ENCODE measurements around the gene MYRIP.
"Not testable (repeated sequence)": the region's sequence is repeated elsewhere in the genome, so short reads cannot be mapped to it uniquely, and the experiment has no call there.

MYRIP gene

GRCh38 chr3:39788128-39788883 is 21.1 kb upstream of the MYRIP start:
- DNase-seq (ENCODE audit: extremely low read depth, low read depth): no peak
- H3K4me3 ChIP-seq (replicated peaks; ENCODE audit: low read depth, low read length): no peak overlapping the region
- no peak for TF ChIP-seq CTCF (IDR thresholded peaks at IDR 0.05; ENCODE audit: low read depth, low read length, missing control alignments)

- DNase-seq (ENCODE audit: extremely low read depth, low read depth): no peak
- TF ChIP-seq CTCF (IDR thresholded peaks at IDR 0.05; ENCODE audit: low read depth, low read length, missing control alignments): no peak
- no peak overlapping the region for H3K4me3 ChIP-seq (replicated peaks; ENCODE audit: low read depth, low read length)
Measured at GRCh38 chr3:39791603-39792002, 17.8 kb upstream of the MYRIP start.

- no peak overlapping the region for H3K4me3 ChIP-seq (replicated peaks; ENCODE audit: low read depth, low read length)
- no peak for DNase-seq (ENCODE audit: extremely low read depth, low read depth)
- no peak for TF ChIP-seq CTCF (IDR thresholded peaks at IDR 0.05; ENCODE audit: low read depth, low read length, missing control alignments)
Measured at GRCh38 chr3:39794880-39795279, 14.5 kb upstream of the MYRIP start.

GRCh38 chr3:39801216-39801615 is 8.2 kb upstream of the MYRIP start:
- no peak overlapping the region for H3K4me3 ChIP-seq (replicated peaks; ENCODE audit: low read depth, low read length)
- TF ChIP-seq CTCF (IDR thresholded peaks at IDR 0.05; ENCODE audit: low read depth, low read length, missing control alignments): no peak
- DNase-seq (ENCODE audit: extremely low read depth, low read depth): no peak

- not testable (repeated sequence) for H3K4me3 ChIP-seq (replicated peaks; ENCODE audit: low read depth, low read length); DNase-seq (ENCODE audit: extremely low read depth, low read depth)
Measured at GRCh38 chr3:39802486-39802885, 6.9 kb upstream of the MYRIP start.

GRCh38 chr3:39803956-39804355 is 5.5 kb upstream of the MYRIP start:
- no peak for DNase-seq (ENCODE audit: extremely low read depth, low read depth)
- TF ChIP-seq CTCF (IDR thresholded peaks at IDR 0.05; ENCODE audit: low read depth, low read length, missing control alignments): no peak
- H3K4me3 ChIP-seq (replicated peaks; ENCODE audit: low read depth, low read length): no peak overlapping the region

GRCh38 chr3:39804951-39805350 is 4.5 kb upstream of the MYRIP start:
- DNase-seq (ENCODE audit: extremely low read depth, low read depth): no peak
- no peak for TF ChIP-seq CTCF (IDR thresholded peaks at IDR 0.05; ENCODE audit: low read depth, low read length, missing control alignments)
- H3K4me3 ChIP-seq (replicated peaks; ENCODE audit: low read depth, low read length): no peak overlapping the region
